ENCODE results near the gene HS1BP3. TPM values are rescaled to one million over a fixed set of nuclear protein-coding genes. Genes with fewer than 3 reads are reported as not detected.

HS1BP3 gene
- total and polyA plus RNA-seq, 8 donors: 12.5 to 39.7 (median 13.4) TPM

DNA sequence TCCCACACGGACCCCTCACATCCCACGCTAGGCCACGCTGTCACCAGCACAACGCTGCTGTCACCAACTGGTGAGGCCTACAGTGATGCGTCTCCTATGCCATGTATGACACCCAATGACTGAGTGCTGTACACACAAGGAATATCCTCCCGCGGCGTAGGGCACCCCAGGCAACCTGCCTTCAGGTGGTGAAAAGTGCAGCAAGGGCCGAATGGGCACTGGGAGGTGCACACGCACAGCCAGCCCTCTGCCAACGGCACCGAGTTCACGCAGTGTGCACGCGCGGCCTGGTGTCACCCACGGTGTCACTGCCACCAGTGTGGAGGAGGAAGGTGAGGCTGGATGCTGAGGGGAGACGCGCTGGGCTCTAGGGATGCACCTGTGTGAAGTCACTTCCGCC is 4.5 kb downstream of the HS1BP3 start:
- H3K9me3 ChIP-seq: no peaks in the 10 kb centered on the region
- H3K36me3 ChIP-seq: peaks cover 0 to 50% of the 10 kb centered on the region in 2 donors
- no peak overlapping the region for H3K4me3 ChIP-seq
- DNase-seq (peak in 1 of 4 donors; percentile 78), ATAC-seq (no peak)
- no peaks in the 10 kb centered on the region for H3K27me3 ChIP-seq
- TF ChIP-seq, protein P1, sequence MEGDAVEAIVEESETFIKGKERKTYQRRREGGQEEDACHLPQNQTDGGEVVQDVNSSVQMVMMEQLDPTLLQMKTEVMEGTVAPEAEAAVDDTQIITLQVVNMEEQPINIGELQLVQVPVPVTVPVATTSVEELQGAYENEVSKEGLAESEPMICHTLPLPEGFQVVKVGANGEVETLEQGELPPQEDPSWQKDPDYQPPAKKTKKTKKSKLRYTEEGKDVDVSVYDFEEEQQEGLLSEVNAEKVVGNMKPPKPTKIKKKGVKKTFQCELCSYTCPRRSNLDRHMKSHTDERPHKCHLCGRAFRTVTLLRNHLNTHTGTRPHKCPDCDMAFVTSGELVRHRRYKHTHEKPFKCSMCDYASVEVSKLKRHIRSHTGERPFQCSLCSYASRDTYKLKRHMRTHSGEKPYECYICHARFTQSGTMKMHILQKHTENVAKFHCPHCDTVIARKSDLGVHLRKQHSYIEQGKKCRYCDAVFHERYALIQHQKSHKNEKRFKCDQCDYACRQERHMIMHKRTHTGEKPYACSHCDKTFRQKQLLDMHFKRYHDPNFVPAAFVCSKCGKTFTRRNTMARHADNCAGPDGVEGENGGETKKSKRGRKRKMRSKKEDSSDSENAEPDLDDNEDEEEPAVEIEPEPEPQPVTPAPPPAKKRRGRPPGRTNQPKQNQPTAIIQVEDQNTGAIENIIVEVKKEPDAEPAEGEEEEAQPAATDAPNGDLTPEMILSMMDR (IDR thresholded peaks at IDR 0.05): no peak
- no peak overlapping the region for H3K27ac ChIP-seq
- peaks cover 15 to 39% of the 10 kb centered on the region in 2 donors for H3K4me1 ChIP-seq
- intact Hi-C loops (cut with DNase I): no loop called here

DNA sequence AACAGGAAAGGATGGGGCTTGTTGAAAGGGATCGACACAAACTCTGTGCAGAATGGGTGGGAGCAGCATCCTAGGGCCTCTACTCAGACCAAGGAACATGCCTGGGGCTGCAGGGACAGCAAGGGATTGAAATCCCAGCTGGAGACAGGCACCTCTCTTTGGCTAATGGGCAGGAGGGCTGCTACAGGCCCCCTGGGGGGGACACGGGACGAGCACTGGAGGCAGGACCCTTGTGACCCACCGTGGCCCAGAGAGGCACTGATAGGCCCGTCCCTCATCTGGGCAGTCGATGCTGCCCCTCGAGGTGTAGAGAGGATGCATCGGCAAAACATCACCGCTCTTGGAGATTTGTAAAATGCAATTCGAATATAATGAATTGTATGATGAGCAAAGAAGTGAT is 5.1 kb downstream of the HS1BP3 start:
- DNase-seq (peak in 1 of 4 donors; percentile 49), ATAC-seq (no peak)
- peaks cover 13 to 36% of the 10 kb centered on the region in 2 donors for H3K4me1 ChIP-seq
- no peaks in the 10 kb centered on the region for H3K9me3 ChIP-seq
- no peak overlapping the region for H3K4me3 ChIP-seq
- no peaks in the 10 kb centered on the region for H3K27me3 ChIP-seq
- H3K36me3 ChIP-seq: peaks cover 0 to 57% of the 10 kb centered on the region in 2 donors
- intact Hi-C loops (cut with DNase I): no loop called here
- TF ChIP-seq, protein P1 (IDR thresholded peaks at IDR 0.05): no peak
- H3K27ac ChIP-seq: no peak overlapping the region

DNA sequence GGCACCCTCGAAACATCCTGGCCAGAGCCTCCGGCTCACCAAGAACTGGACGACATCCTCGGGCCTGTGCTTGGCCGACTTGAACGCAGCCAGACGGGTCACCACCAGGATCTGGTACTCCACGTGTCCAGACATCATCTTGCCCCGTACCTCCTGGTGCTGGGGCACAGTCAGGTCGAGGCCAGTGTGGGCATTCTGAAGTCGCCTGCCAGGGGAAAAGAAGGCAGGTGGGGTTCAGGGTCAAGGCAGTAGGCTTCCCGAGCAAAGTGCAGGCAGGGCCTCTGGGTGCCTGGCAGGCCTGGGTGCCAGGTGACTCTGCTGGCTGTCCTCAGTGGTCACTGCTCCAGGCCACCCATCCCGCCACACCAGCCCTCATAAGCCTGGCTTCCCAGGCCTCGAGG is 5.6 kb downstream of the HS1BP3 start:
- ATAC-seq: no peak
- intact Hi-C loops (cut with DNase I): no loop called here
- H3K36me3 ChIP-seq: peaks cover 0 to 62% of the 10 kb centered on the region in 2 donors

DNA sequence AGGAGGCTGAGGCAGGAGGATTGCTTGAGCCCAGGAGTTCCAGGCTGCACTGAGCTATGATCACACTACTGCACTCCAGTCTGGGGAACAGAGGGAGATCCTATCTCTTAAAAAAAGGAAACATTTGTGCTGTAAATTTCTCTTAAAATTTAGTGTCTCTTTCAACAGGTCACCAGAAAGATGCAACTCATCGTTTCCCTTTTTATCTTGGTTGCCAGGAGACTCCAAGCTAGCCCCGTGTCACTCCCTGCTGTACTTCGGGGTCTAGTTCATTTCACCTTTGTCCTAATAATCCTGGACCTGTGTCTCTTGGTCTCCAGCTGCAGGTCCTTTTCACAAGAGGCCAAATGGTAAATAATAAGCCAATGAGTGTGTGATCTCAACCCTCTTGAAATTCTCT is 7.1 kb downstream of the HS1BP3 start:
- intact Hi-C loops (cut with DNase I): no loop called here
- TF ChIP-seq, protein P1 (IDR thresholded peaks at IDR 0.05): no peak
- DNase-seq (no peak), ATAC-seq (no peak)
- Histone ChIP-seq H3K36me3 (peaks cover 0 to 76% of the 10 kb centered on the region in 2 donors), H3K4me1 (peaks cover 0 to 19% of the 10 kb centered on the region in 2 donors), H3K9me3 (no peaks in the 10 kb centered on the region), H3K4me3 (no peak overlapping the region), H3K27me3 (no peaks in the 10 kb centered on the region), H3K27ac (no peak overlapping the region)

More for the DNA sequence above, 5.6 kb downstream of the HS1BP3 start:
- Histone ChIP-seq H3K9me3 (no peaks in the 10 kb centered on the region), H3K4me3 (no peak overlapping the region), H3K27ac (no peak overlapping the region), H3K4me1 (peaks cover 13 to 34% of the 10 kb centered on the region in 2 donors), H3K27me3 (no peaks in the 10 kb centered on the region)
- DNase-seq: peak in 1 of 4 donors; percentile 74
- TF ChIP-seq, protein P1 (IDR thresholded peaks at IDR 0.05): no peak

DNA sequence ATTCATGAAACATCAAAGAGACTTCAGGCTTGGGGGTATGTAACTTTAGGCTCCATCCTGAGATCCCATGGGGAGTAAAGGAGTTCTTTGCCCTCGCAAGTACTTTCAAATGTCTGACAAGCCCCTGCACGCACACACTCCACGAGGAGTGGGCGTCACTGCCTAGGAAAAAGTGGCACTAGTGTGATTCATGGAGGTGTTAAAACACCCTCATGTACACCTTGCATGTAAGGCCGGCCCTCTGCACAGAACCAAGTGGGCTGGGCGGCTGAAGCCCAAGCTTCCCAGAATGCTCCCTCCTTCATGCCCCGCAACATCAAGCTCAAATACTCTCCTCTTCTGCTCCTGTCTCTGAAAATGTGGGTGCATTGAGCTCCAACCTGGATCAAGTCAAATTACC is 7.8 kb downstream of the HS1BP3 start:
- no peak overlapping the region for H3K4me3 ChIP-seq
- no peaks in the 10 kb centered on the region for H3K9me3 ChIP-seq
- DNase-seq (peak in 1 of 4 donors; percentile 39), ATAC-seq (no peak)
- no peaks in the 10 kb centered on the region for H3K27me3 ChIP-seq
- TF ChIP-seq, protein P1 (IDR thresholded peaks at IDR 0.05): no peak
- H3K27ac ChIP-seq: no peak overlapping the region
- intact Hi-C loops (cut with DNase I): no loop called here
- H3K4me1 ChIP-seq: peaks cover 0 to 12% of the 10 kb centered on the region in 2 donors
- peaks cover 0 to 84% of the 10 kb centered on the region in 2 donors for H3K36me3 ChIP-seq

Measured in left lung (tissue), 10 donors.